Endothelial cell of umbilical vein (primary cell): ENCODE measurements around the gene ATP10A. TPM values are rescaled to one million over a fixed set of nuclear protein-coding genes. Genes with fewer than 3 reads are reported as not detected.

Experiments used
- BruUV-seq: library from RNA; stranded (reverse); fragments of 400-500 nt; replicated peaks from 2 replicates; lab custom pipeline; 2021; lab: Mats Ljungman, UMichigan
- CTCF ChIA-PET: fragments of 300-600, 350-600 bp; sonication (Branson Sonifier 250); formaldehyde crosslinking; loops from one replicate; lab custom pipeline; 2021; ENCODE audit warnings: antibody characterized with exemption, inconsistent platforms; lab: Charles Lee
- POLR2A ChIA-PET: fragments of 300-600, 350-600 bp; sonication (Branson Sonifier 250); formaldehyde crosslinking; loops from one replicate; lab custom pipeline; 2021; ENCODE audit warnings: antibody characterized with exemption, inconsistent platforms; lab: Charles Lee
- DNase-seq: peaks from one replicate; pipeline ENCODE4 v3.0.0-alpha.2; 2011; ENCODE audit warnings: low read depth, low spot score
- FAIRE-seq: peaks from 2 replicates; lab custom pipeline; 2011; peaks lifted over from hg19 to GRCh38; lab: Jason Lieb, UNC
- H2AFZ ChIP-seq: 2 replicates; pipeline ENCODE4 v1.6.0; 2012; ENCODE audit warnings: low read depth, low read length, control low read depth, inconsistent platforms
- H3K27ac ChIP-seq: 2 replicates; pipeline ENCODE4 v1.5.1; 2011; ENCODE audit warnings: low read depth, mild to moderate bottlenecking, control low read depth, low read length, moderate library complexity; ENCODE audit not compliant: insufficient read depth
- H3K27me3 ChIP-seq, 2 experiments: 2 replicates each; pipeline versions ENCODE4 v1.6.0 to v1.6.1; 2011; ENCODE audit warnings: low read length in 2 of 2, mixed read lengths in 1 of 2; ENCODE audit not compliant: control insufficient read depth in 2 of 2, insufficient read depth in 2 of 2
- H3K36me3 ChIP-seq, 2 experiments: 2 replicates in 1 of 2; 3 replicates in 1 of 2; pipeline ENCODE4 v1.5.1; 2011; ENCODE audit warnings: low read length in 2 of 2, mild to moderate bottlenecking in 1 of 2, moderate library complexity in 1 of 2; ENCODE audit not compliant: control insufficient read depth in 2 of 2, insufficient read depth in 2 of 2; ENCODE audit errors: extremely low read depth in 1 of 2
- H3K4me1 ChIP-seq: 3 replicates; pipeline ENCODE4 v1.5.1; 2011; ENCODE audit warnings: mild to moderate bottlenecking, low read length; ENCODE audit not compliant: control insufficient read depth, insufficient read depth; ENCODE audit errors: extremely low read depth
- H3K4me2 ChIP-seq: 2 replicates; pipeline ENCODE4 v1.6.1; 2011; ENCODE audit warnings: low read length, control low read depth, mixed read lengths; ENCODE audit not compliant: insufficient read depth
- H3K4me3 ChIP-seq, 3 experiments: fragments of 200-600 bp in 1 of 3; sonication (generic), shearing (Covaris generic) in 1 of 3; replicated peaks in 1 of 3; 2 replicates each; pipeline ENCODE4 v1.5.1; 2011 to 2016; ENCODE audit warnings: control low read depth in 3 of 3, low read length in 3 of 3, mild to moderate bottlenecking in 2 of 3, inconsistent platforms in 1 of 3, low read depth in 1 of 3, moderate library complexity in 1 of 3; ENCODE audit not compliant: insufficient read depth in 1 of 3
- H3K79me2 ChIP-seq: 2 replicates; pipeline ENCODE4 v1.6.0; 2012; ENCODE audit warnings: low read length, inconsistent platforms; ENCODE audit not compliant: control insufficient read depth, insufficient read depth
- H3K9ac ChIP-seq: replicated peaks from 2 replicates; pipeline ENCODE3; 2011; ENCODE audit warnings: low read length, control low read depth; ENCODE audit not compliant: insufficient read depth; ENCODE audit errors: extremely low read depth
- H3K9me1 ChIP-seq: replicated peaks from 3 replicates; pipeline ENCODE4 v1.6.0; 2011; ENCODE audit warnings: mild to moderate bottlenecking, low read length; ENCODE audit not compliant: control insufficient read depth, insufficient read depth; ENCODE audit errors: extremely low read depth
- H3K9me3 ChIP-seq: replicated peaks from 2 replicates; pipeline ENCODE4 v1.5.1; 2012; ENCODE audit warnings: low read length, inconsistent platforms; ENCODE audit not compliant: control insufficient read depth, insufficient read depth
- H4K20me1 ChIP-seq: replicated peaks from 2 replicates; pipeline ENCODE3; 2011; ENCODE audit warnings: mild to moderate bottlenecking, low read length; ENCODE audit not compliant: control insufficient read depth, insufficient read depth; ENCODE audit errors: extremely low read depth
- EZH2 ChIP-seq: IDR thresholded peaks from 2 replicates; pipeline ENCODE4 v1.6.1; 2012; ENCODE audit warnings: borderline replicate concordance, low read depth, mild to moderate bottlenecking, moderate library complexity, low read length, inconsistent platforms; ENCODE audit not compliant: severe bottlenecking
- FOS ChIP-seq: IDR thresholded peaks from 2 replicates; pipeline ENCODE4 v1.6.1; 2011; ENCODE audit warnings: mild to moderate bottlenecking, low read length, moderate library complexity, borderline replicate concordance; ENCODE audit not compliant: insufficient read depth
- GATA2 ChIP-seq: IDR thresholded peaks from 2 replicates; pipeline ENCODE4 v1.7.0; 2011; ENCODE audit warnings: low read depth, mild to moderate bottlenecking, moderate library complexity, mixed read lengths, low read length; ENCODE audit not compliant: insufficient read length, insufficient read depth
- JUN ChIP-seq: IDR thresholded peaks from 2 replicates; pipeline ENCODE4 v1.6.1; 2011; ENCODE audit warnings: borderline replicate concordance, low read depth; ENCODE audit not compliant: insufficient read length, insufficient read depth
- MYC ChIP-seq: IDR thresholded peaks from one replicate; pipeline ENCODE4 v1.6.1; 2011; ENCODE audit warnings: mild to moderate bottlenecking, low read depth, low read length
- POLR2A ChIP-seq: IDR thresholded peaks from 2 replicates; pipeline ENCODE4 v1.6.1; 2012; ENCODE audit warnings: low read depth, mild to moderate bottlenecking, control low read depth, low read length
- POLR2AphosphoS5 ChIP-seq: IDR thresholded peaks from 2 replicates; pipeline ENCODE4 v1.6.1; 2012; ENCODE audit warnings: low read depth, mild to moderate bottlenecking, control low read depth, low read length, moderate library complexity; ENCODE audit not compliant: insufficient read depth
- dilution Hi-C: fragments of 300-500 bp; cut with MboI; formaldehyde crosslinking; loops from one replicate; pipeline ENCODE4 v1.15.0; 2019; ENCODE audit warnings: low sequenced_read_pairs; ENCODE audit not compliant: extremely low pct_ligation_motif_present
- intact Hi-C: fragments of 100-400 bp; cut with micrococcal nuclease; formaldehyde crosslinking; loops from one replicate; pipeline ENCODE4 v1.10.0; 2022
- polyA plus RNA-seq, 4 experiments: library from polyadenylated mRNA; depleted of rRNA in 3 of 4; stranded (reverse) in 3 of 4; unstranded in 1 of 4; fragments of >200 nt; gene quantifications; 2 replicates each; pipeline versions ENCODE4 v1.2.1 to v1.2.3, GENCODE V29; 2011 to 2012; ENCODE audit warnings: missing spikeins in 1 of 4
- total RNA-seq: library from RNA; stranded (reverse); gene quantifications from 2 replicates; pipeline ENCODE4 v1.2.3, GENCODE V29; 2021
- TF ChIP-seq, protein P1 (sequence below): IDR thresholded peaks from 2 replicates; pipeline ENCODE4 v1.6.1; 2011; ENCODE audit not compliant: insufficient read depth, insufficient read length
- TF ChIP-seq, protein P2 (sequence below), 2 donors: IDR thresholded peaks; 1 replicate in 1 of 2; 2 replicates in 1 of 2; pipeline ENCODE4 v1.5.1; 2011; ENCODE audit warnings: low read length in 2 of 2, mild to moderate bottlenecking in 2 of 2, moderate library complexity in 2 of 2, control low read depth in 1 of 2, inconsistent platforms in 1 of 2, low read depth in 1 of 2; ENCODE audit not compliant: insufficient read depth in 1 of 2; ENCODE audit errors: extremely low read depth in 1 of 2

ATP10A gene
- total and polyA plus RNA-seq, 2 donors (not counting 3 experiments of a cell fraction or from before 2014, with no cell fraction given), result not detected

DNA sequence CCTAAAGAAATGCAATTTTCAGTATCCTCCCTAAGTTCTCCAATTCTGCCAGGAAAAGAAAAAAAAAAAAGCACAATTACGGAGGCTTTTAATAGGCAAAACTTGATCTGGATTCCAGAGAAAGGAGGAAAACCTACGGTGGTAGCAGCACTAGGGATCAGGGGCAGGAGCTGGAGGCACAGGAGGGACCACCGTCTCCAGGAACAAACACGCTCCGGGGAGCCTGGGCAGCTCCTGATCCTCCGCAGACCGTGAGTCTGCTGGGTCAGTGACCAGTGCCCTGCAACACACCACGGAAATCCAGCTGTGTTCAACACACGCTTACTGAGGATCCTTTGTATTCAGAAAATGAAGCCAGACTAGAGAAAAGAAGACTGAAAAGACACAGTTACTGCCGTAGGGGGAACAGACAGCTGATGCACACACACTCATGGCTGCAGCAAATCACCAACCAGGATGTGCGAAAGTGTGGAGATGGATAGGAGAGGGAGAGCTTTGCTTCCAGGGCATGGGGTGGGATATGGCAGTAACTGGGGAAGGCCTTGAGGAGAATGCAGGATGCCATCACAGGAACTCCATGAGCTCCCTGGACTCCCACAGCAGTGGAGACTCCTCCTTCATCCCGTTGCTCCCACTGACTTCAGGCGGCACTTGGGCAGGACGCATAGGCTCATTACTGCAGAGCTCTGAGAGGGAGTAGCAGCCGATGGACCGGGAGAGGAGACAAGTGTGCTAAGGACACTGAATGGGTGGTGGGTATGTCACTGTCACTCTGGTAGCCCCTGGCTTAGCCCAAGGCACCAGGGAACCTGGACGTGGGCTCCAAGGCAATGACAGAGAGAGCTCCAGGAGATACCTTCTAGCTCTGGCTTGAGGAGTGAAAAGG, 167.0 kb downstream of the ATP10A start:
- Histone ChIP-seq H3K27me3 (no peaks in the 10 kb centered on the region), H3K36me3 (no peaks in the 10 kb centered on the region), H3K9me1 (no peaks in the 10 kb centered on the region), H2AFZ (no peak overlapping the region), H3K27ac (no peak overlapping the region), H3K4me3 (no peak overlapping the region), H4K20me1 (no peaks in the 10 kb centered on the region), H3K4me1 (no peaks in the 10 kb centered on the region), H3K9ac (no peak overlapping the region), H3K4me2 (no peak overlapping the region), H3K9me3 (peaks cover 10% of the 10 kb centered on the region), H3K79me2 (no peaks in the 10 kb centered on the region)
- intact Hi-C loops, result no loop called here
- FAIRE-seq, result no peak
- dilution Hi-C loops, result no loop called here
- TF ChIP-seq FOS (no peak), POLR2A (no peak), POLR2AphosphoS5 (no peak), JUN (no peak), MYC (no peak), GATA2 (no peak), EZH2 (no peak)
- TF ChIP-seq, protein P1, sequence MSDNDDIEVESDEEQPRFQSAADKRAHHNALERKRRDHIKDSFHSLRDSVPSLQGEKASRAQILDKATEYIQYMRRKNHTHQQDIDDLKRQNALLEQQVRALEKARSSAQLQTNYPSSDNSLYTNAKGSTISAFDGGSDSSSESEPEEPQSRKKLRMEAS, result no peak
- TF ChIP-seq, protein P2, sequence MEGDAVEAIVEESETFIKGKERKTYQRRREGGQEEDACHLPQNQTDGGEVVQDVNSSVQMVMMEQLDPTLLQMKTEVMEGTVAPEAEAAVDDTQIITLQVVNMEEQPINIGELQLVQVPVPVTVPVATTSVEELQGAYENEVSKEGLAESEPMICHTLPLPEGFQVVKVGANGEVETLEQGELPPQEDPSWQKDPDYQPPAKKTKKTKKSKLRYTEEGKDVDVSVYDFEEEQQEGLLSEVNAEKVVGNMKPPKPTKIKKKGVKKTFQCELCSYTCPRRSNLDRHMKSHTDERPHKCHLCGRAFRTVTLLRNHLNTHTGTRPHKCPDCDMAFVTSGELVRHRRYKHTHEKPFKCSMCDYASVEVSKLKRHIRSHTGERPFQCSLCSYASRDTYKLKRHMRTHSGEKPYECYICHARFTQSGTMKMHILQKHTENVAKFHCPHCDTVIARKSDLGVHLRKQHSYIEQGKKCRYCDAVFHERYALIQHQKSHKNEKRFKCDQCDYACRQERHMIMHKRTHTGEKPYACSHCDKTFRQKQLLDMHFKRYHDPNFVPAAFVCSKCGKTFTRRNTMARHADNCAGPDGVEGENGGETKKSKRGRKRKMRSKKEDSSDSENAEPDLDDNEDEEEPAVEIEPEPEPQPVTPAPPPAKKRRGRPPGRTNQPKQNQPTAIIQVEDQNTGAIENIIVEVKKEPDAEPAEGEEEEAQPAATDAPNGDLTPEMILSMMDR (IDR thresholded peaks at IDR 0.05; ENCODE audit: extremely low read depth in 1 of 2, insufficient read depth in 1 of 2, low read depth in 1 of 2, low read length in 2 of 2), result no peak
- CTCF ChIA-PET, result no interaction called here
- no peak for DNase-seq
- POLR2A ChIA-PET, result no interaction called here
- BruUV-seq, result no TSS peak
